HEK293T (cell line): ENCODE measurements around the gene PTPN1.

Experiments used
- CTCF ChIA-PET: fragments of 350-600 bp; formaldehyde crosslinking; extraction: SDS; loops from one replicate; lab custom pipeline; 2021; ENCODE audit warnings: antibody characterized with exemption, inconsistent platforms; lab: Yijun Ruan, JAX
- POLR2A ChIA-PET: fragments of 350-600 bp; formaldehyde crosslinking; extraction: SDS; loops from one replicate; lab custom pipeline; 2020; ENCODE audit warnings: antibody characterized with exemption, inconsistent platforms; lab: Yijun Ruan, JAX
- DNase-seq: peaks from one replicate; pipeline ENCODE4 v3.0.0; 2012; ENCODE audit warnings: mixed read lengths; ENCODE audit errors: extremely low spot score
- ARNT ChIP-seq: fragments of 450-650 bp; IDR thresholded peaks from 2 replicates; pipeline ENCODE4 v1.6.1; 2017; ENCODE audit warnings: mild to moderate bottlenecking
- BHLHE40 ChIP-seq: fragments of 450-650 bp; IDR thresholded peaks from 2 replicates; pipeline ENCODE4 v1.6.1; 2016; ENCODE audit warnings: mild to moderate bottlenecking, moderate library complexity, borderline replicate concordance
- CTBP1 ChIP-seq: fragments of 450-650 bp; IDR thresholded peaks from 2 replicates; pipeline ENCODE4 v1.6.1; 2016; ENCODE audit warnings: borderline replicate concordance
- ELF4 ChIP-seq: fragments of 450-650 bp; IDR thresholded peaks from 2 replicates; pipeline ENCODE4 v1.6.1; 2017; ENCODE audit warnings: antibody characterized with exemption
- FOXA1 ChIP-seq: fragments of 450-650 bp; IDR thresholded peaks from 2 replicates; pipeline ENCODE4 v1.6.1; 2016; ENCODE audit warnings: mild to moderate bottlenecking
- FOXK2 ChIP-seq: fragments of 450-650 bp; IDR thresholded peaks from 2 replicates; pipeline ENCODE4 v1.6.1; 2016; ENCODE audit warnings: mild to moderate bottlenecking
- FOXM1 ChIP-seq: fragments of 450-650 bp; IDR thresholded peaks from 2 replicates; pipeline ENCODE4 v1.6.1; 2017; ENCODE audit warnings: mild to moderate bottlenecking, borderline replicate concordance
- HDGF ChIP-seq: fragments of 450-650 bp; IDR thresholded peaks from 2 replicates; pipeline ENCODE4 v1.6.1; 2017; ENCODE audit warnings: antibody characterized with exemption, borderline replicate concordance
- L3MBTL2 ChIP-seq: fragments of 450-650 bp; conservative IDR thresholded peaks from 2 replicates; pipeline ENCODE4 v1.6.1; 2016; ENCODE audit warnings: mild to moderate bottlenecking
- LEF1 ChIP-seq: fragments of 450-650 bp; IDR thresholded peaks from 2 replicates; pipeline ENCODE4 v1.6.1; 2017; ENCODE audit warnings: mild to moderate bottlenecking, borderline replicate concordance
- NFRKB ChIP-seq: fragments of 450-650 bp; IDR thresholded peaks from 2 replicates; pipeline ENCODE4 v1.6.1; 2016; ENCODE audit warnings: mild to moderate bottlenecking, moderate library complexity
- SP1 ChIP-seq: fragments of 450-650 bp; IDR thresholded peaks from 2 replicates; pipeline ENCODE4 v1.6.1; 2017
- SUZ12 ChIP-seq: fragments of 450-650 bp; IDR thresholded peaks from 2 replicates; pipeline ENCODE4 v1.6.1; 2016; ENCODE audit warnings: mild to moderate bottlenecking
- TARDBP ChIP-seq: fragments of 450-650 bp; IDR thresholded peaks from 2 replicates; pipeline ENCODE4 v1.6.1; 2016
- ZNF384 ChIP-seq: fragments of 450-650 bp; IDR thresholded peaks from 2 replicates; pipeline ENCODE4 v1.6.1; 2016
- TF ChIP-seq, protein P1 (sequence below): fragments of 450-650 bp; IDR thresholded peaks from 2 replicates; pipeline ENCODE4 v1.6.1; 2016

The PTPN1 gene

DNA sequence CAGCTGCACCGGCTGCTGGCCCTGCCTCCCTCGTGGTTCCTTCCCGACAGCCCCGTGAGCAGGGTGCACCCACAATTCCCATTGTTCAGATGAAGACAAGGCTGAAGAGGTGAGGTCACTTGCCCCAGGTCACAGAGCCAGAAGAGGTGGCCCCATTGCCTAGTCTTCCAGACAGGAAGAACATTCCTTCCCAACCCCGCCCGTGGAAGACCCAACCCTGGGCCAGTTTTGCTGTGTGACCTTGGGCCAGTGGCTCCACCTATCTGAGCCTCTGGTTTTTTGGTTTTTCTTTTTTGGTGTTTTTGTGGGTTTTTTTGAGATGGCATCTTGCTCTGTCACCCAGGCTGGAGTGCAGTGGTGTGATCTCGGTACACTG is 119.5 kb downstream of the PTPN1 start:
- no peak for DNase-seq
- ChIA-PET POLR2A (no interaction called here), CTCF (interaction anchor here (1.0 to 1.6 kb wide), 3 partner anchors 115 to 165 kb away, joined by 3 to 7 read pairs (median 4); partner anchors contain the start of gene BCAS4)
- TF ChIP-seq SUZ12 (no peak), ARNT (no peak), NFRKB (no peak), LEF1 (no peak), FOXA1 (no peak), L3MBTL2 (no peak), HDGF (no peak), TARDBP (no peak), CTBP1 (no peak), ZNF384 (no peak), BHLHE40 (no peak), FOXK2 (no peak), ELF4 (no peak)
- TF ChIP-seq, protein P1, sequence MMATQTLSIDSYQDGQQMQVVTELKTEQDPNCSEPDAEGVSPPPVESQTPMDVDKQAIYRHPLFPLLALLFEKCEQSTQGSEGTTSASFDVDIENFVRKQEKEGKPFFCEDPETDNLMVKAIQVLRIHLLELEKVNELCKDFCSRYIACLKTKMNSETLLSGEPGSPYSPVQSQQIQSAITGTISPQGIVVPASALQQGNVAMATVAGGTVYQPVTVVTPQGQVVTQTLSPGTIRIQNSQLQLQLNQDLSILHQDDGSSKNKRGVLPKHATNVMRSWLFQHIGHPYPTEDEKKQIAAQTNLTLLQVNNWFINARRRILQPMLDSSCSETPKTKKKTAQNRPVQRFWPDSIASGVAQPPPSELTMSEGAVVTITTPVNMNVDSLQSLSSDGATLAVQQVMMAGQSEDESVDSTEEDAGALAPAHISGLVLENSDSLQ, result no peak

DNA sequence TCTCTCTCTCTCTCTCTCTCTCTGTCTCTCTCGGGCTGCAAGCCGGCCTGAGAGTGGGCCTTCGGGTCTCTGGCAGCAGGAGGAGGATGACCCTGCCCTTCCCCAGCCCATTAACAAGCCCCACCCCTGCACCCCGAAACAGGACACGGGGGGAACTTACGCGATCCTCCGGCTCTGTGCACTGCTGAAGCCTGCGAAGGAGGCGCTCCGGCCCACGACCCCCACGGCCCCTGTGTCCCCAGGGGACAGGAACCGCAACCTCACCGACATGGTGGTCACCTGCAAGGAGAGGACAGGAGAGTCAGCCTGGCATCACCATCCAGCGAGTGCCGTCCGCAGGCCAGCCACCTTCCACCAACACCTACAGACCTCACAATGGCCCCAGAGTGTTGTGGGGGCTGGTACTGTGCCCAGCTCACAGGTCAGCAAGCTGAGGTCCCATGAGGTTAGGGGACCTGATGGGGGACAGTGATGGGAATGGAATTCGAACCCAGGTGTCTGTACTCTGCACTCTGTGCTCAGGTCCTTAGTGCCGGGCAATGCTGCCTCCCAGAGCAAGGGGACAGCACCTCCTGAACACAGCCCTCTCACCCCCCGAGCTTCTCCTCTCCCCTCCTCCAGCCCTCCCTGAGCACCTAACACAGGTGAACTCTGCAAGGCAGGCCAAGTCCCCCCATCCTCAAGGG is 120.5 kb downstream of the PTPN1 start:
- ChIA-PET CTCF (interaction anchor here (1.5 kb wide), 1 partner anchor 119 kb away, joined by 4 read pairs; no protein-coding TSS in a partner anchor), POLR2A (no interaction called here)
- TF ChIP-seq CTBP1 (no peak), ZNF384 (no peak), TARDBP (no peak), BHLHE40 (no peak), L3MBTL2 (no peak), FOXM1 (no peak), FOXA1 (no peak), ARNT (no peak), HDGF (no peak), SUZ12 (no peak)
- TF ChIP-seq, protein P1, result no peak
- no peak for DNase-seq

DNA sequence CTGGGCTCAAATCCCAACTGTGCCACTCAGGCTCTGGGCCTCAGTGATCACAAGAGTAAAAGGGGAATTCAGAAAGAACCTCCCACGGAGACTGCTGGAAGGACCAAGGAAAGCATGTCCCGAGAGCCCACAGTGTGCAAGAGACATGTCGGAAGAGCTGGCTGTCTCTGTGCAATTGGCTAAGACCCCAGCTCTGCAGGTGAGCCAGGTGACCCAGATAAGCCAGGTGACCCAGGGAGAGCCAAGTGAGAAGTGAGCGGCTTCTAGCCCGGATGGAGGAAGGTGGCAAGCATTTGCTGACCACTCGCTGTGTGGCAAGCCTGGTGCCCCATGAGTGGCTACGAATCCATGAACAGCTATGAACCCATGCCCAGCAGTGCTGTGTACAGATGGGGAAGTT is 122.1 kb downstream of the PTPN1 start:
- CTCF ChIA-PET, result interaction anchor here (1.0 kb wide), 1 partner anchor 117 kb away, joined by 8 read pairs; no protein-coding TSS in a partner anchor
- no peak for TF ChIP-seq FOXA1
- TF ChIP-seq, protein P1, result no peak
- TF ChIP-seq FOXM1, result no peak
- TF ChIP-seq LEF1, result no peak
- TF ChIP-seq ELF4, result no peak
- no peak for TF ChIP-seq TARDBP
- TF ChIP-seq FOXK2, result no peak
- no peak for TF ChIP-seq SP1
- no peak for TF ChIP-seq L3MBTL2
- TF ChIP-seq NFRKB, result no peak
- TF ChIP-seq ARNT, result no peak
- no peak for TF ChIP-seq CTBP1
- no peak for TF ChIP-seq HDGF
- no peak for TF ChIP-seq SUZ12
- no peak for TF ChIP-seq ZNF384
- no peak for DNase-seq
- POLR2A ChIA-PET, result no interaction called here

DNA sequence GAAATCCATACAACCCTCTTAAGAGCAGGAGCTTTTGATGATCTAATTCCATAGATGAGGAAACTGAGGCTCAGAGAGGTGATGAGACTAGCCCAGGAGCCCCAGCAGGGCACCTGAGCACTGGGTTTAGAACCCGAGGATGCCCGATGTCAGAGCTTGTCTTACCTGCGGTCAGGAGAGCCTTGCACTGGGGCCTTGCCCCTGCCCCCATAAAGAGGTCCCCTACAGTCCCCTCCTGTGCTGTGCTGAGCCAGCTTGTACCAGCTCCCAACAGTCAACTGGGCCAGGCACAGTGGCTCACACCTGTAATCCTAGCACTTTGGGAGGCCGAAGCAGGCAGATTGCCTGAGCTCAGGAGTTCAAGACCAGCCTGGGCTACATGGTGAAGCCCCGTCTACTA is 122.5 kb downstream of the PTPN1 start:
- ChIA-PET POLR2A (interaction anchor here (0.9 to 1.3 kb wide), 2 partner anchors 16 to 299 kb away, joined by 3 to 4 read pairs; partner anchors contain the start of gene ADNP), CTCF (no interaction called here)
- no peak for DNase-seq
- TF ChIP-seq ARNT (no peak), SUZ12 (no peak), TARDBP (no peak), BHLHE40 (no peak), CTBP1 (no peak), FOXK2 (no peak), SP1 (no peak), FOXM1 (no peak), HDGF (no peak)
- TF ChIP-seq, protein P1, result no peak

DNA sequence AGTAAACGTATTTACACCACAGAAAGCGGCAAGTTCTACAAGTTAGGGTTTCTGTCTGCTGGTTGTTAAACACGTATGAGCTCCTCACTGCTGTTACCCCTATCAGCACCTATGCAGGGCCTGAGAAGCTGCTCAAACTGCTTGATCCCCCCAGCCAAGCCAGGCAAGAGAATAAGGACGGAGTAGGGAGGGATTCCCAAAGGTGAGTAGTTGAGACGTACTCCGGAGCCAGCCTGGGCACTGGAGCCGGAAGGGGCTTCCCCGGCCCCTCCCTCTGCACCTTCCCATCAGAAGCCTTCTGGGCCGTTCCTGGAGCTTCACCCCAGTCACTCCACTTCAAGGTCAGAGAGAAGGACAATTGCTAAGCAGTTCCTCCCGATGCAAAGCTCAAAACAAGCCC is 123.2 kb downstream of the PTPN1 start:
- TF ChIP-seq ZNF384 (no peak), FOXA1 (no peak), NFRKB (no peak), FOXK2 (no peak), ARNT (no peak), HDGF (no peak), SP1 (no peak), SUZ12 (no peak), LEF1 (no peak), TARDBP (no peak), CTBP1 (no peak), FOXM1 (no peak), ELF4 (no peak), BHLHE40 (no peak), L3MBTL2 (no peak)
- TF ChIP-seq, protein P1, result no peak
- POLR2A ChIA-PET, result interaction anchor here (0.9 to 1.3 kb wide), 2 partner anchors 16 to 298 kb away, joined by 3 to 4 read pairs; partner anchors contain the start of gene ADNP
- DNase-seq, result no peak
- CTCF ChIA-PET, result interaction anchor here (0.7 kb wide), 1 partner anchor 157 kb away, joined by 4 read pairs; no protein-coding TSS in a partner anchor
